Measurements from ENCODE around the gene SMPD1. TPM values are rescaled to one million over a fixed set of nuclear protein-coding genes. Genes with fewer than 3 reads are reported as not detected.

SMPD1 gene
- total RNA-seq, 1 experiment from 2014 or later = 4.5 TPM

DNA sequence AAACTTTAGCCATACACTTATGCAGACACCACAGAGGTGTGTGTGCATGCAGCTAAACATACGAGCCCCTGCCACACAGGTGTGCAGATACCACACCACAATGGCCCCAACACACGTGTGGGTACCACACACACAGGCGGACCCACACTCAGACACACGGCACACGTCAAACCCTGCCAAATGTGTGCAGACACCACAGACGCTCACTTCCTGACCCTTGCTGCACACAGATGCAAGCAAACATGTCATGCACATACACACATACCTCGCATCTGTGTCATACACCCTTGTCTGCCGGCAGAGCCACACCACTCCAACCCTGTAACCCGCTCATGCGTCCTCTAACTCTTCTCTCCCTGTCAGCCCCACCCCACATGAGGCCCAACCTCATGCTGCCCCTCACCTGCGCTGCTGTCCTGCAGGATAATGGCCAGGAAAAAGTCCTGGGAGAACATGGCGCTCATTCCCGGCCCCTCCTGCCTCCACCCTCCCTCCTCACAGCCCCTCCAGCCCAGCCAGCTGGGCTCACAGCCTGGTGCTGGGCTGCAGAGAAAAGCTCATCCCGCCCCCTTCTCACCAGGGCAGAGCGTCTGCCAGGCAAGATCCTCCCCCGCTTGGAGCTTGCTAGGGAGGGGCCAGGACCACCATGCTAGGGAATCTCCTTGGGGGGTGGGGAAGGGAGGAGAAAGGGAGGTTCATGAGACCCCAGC lies 14.2 kb downstream of the SMPD1 start:
- no peak overlapping the region for H3K23ac ChIP-seq (ENCODE audit: insufficient read length, low read depth, low read length)
- H2BK5ac ChIP-seq (ENCODE audit: insufficient read length, low read length) = no peak overlapping the region
- H4K20me1 ChIP-seq (ENCODE audit: control insufficient read depth, insufficient read depth, insufficient read length) = no peaks in the 10 kb centered on the region
- H4K91ac ChIP-seq (ENCODE audit: insufficient read length, low read depth, low read length) = no peak overlapping the region
- no peaks in the 10 kb centered on the region for H3K4me1 ChIP-seq (ENCODE audit: insufficient read depth, low read length)
- Mint-ChIP-seq H3K9me3 (no peaks in the 10 kb centered on the region), H3K36me3 (ENCODE audit: insufficient read depth in 1 of 3, low read depth in 3 of 3) (peaks cover 0 to 13% (median 12%) of the 10 kb centered on the region in 3 experiments; a peak in 2 of 7 replicates), H3K27ac (peak overlapping the region in 1 of 3 experiments; percentile 83; a peak in 3 of 7 replicates), H3K4me1 (peaks cover 7 to 23% of the 10 kb centered on the region in 2 experiments), H3K27me3 (ENCODE audit: low read depth) (no peaks in the 10 kb centered on the region), H3K4me3 (peak overlapping the region in 1 of 2 experiments; percentile 58; a peak in 1 of 5 replicates)
- H3T11ph ChIP-seq (ENCODE audit: low read length) = no peak overlapping the region
- DNase-seq = no peak
- H3K14ac ChIP-seq (ENCODE audit: insufficient read depth, low read length) = peak overlapping the region; percentile 1
- no peak overlapping the region for H4K5ac ChIP-seq (ENCODE audit: insufficient read length, low read depth, low read length)
- H2AFZ ChIP-seq (ENCODE audit: low read length) = no peak overlapping the region
- no peaks in the 10 kb centered on the region for H3K27me3 ChIP-seq (ENCODE audit: insufficient read depth, low read length)
- H2BK120ac ChIP-seq (ENCODE audit: low read depth, low read length, poor library complexity, severe bottlenecking) = no peak overlapping the region
- H3K4ac ChIP-seq (ENCODE audit: low read depth, low read length) = no peak overlapping the region
- H2BK20ac ChIP-seq (ENCODE audit: low read depth, low read length, poor library complexity, severe bottlenecking) = no peak overlapping the region
- no peak overlapping the region for H3K9ac ChIP-seq (ENCODE audit: extremely low read depth, insufficient read length, low read length)
- no peak overlapping the region for H2AK5ac ChIP-seq (ENCODE audit: insufficient read length, low read length)
- no peaks in the 10 kb centered on the region for H3K79me2 ChIP-seq (ENCODE audit: insufficient read depth, low read length)
- no peak overlapping the region for H3K4me2 ChIP-seq (ENCODE audit: insufficient read depth, insufficient read length, low read length)
- no peaks in the 10 kb centered on the region for H3K9me3 ChIP-seq (ENCODE audit: control insufficient read depth, low read depth, low read length)
- no peak overlapping the region for H4K8ac ChIP-seq (replicated peaks; ENCODE audit: insufficient read length, low read depth, low read length)
- H2BK15ac ChIP-seq (ENCODE audit: low read depth, low read length) = no peak overlapping the region
- TF ChIP-seq, protein P1, sequence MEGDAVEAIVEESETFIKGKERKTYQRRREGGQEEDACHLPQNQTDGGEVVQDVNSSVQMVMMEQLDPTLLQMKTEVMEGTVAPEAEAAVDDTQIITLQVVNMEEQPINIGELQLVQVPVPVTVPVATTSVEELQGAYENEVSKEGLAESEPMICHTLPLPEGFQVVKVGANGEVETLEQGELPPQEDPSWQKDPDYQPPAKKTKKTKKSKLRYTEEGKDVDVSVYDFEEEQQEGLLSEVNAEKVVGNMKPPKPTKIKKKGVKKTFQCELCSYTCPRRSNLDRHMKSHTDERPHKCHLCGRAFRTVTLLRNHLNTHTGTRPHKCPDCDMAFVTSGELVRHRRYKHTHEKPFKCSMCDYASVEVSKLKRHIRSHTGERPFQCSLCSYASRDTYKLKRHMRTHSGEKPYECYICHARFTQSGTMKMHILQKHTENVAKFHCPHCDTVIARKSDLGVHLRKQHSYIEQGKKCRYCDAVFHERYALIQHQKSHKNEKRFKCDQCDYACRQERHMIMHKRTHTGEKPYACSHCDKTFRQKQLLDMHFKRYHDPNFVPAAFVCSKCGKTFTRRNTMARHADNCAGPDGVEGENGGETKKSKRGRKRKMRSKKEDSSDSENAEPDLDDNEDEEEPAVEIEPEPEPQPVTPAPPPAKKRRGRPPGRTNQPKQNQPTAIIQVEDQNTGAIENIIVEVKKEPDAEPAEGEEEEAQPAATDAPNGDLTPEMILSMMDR (conservative IDR thresholded peaks at IDR 0.05) = no peak
- no peaks in the 10 kb centered on the region for H3K79me1 ChIP-seq (ENCODE audit: insufficient read depth, low read depth, low read length, poor library complexity, severe bottlenecking)
- H3K56ac ChIP-seq (ENCODE audit: insufficient read length, low read depth, low read length) = no peak overlapping the region
- no peak overlapping the region for H2BK12ac ChIP-seq (ENCODE audit: insufficient read length, low read depth, low read length)
- no peak overlapping the region for H3K27ac ChIP-seq (ENCODE audit: insufficient read length, low read depth, low read length)
- H3K18ac ChIP-seq (ENCODE audit: insufficient read length, low read depth, low read length) = peak overlapping the region; percentile 47
- WGBS (ENCODE audit: extremely low coverage, insufficient read length, low lambda C conversion rate) = no CpG with 5 or more reads among the region's 16 CpGs
- no peaks in the 10 kb centered on the region for H3K23me2 ChIP-seq (ENCODE audit: insufficient read length, low read depth, low read length, poor library complexity, severe bottlenecking)

Measured in H9 (cell line).